HG02678 (cell line): ENCODE data around the gene PIAS4.
"Not testable (repeated sequence)": the region's sequence is repeated elsewhere in the genome, so short reads cannot be mapped to it uniquely, and the experiment has no call there.

Source experiments
- ATAC-seq: cut with Tn5 transposase; IDR thresholded peaks from one replicate; pipeline ENCODE4 v1.9.1; 2021; ENCODE audit warnings: mild to moderate bottlenecking, moderate library complexity; ENCODE audit not compliant: unreplicated experiment

PIAS4 gene

GRCh38 chr19:3990815-3991117 lies 16.8 kb upstream of the PIAS4 start:
- ATAC-seq: no peak

GRCh38 chr19:3995607-3996006 lies 11.9 kb upstream of the PIAS4 start:
- ATAC-seq: no peak

GRCh38 chr19:3998667-3999412 lies 8.7 kb upstream of the PIAS4 start:
- ATAC-seq: not testable (repeated sequence)

GRCh38 chr19:4000798-4001197 lies 6.7 kb upstream of the PIAS4 start:
- ATAC-seq: not testable (repeated sequence)

- ATAC-seq: not testable (repeated sequence)
Measured at GRCh38 chr19:4005436-4005835, 2.1 kb upstream of the PIAS4 start.

GRCh38 chr19:4007836-4008539 lies 452 bp downstream of the PIAS4 start:
- ATAC-seq: no peak

GRCh38 chr19:4009990-4010807 lies 2.7 kb downstream of the PIAS4 start:
- ATAC-seq: no peak

- no peak for ATAC-seq
Measured at GRCh38 chr19:4010808-4011110, 3.2 kb downstream of the PIAS4 start.

GRCh38 chr19:4011430-4011829 lies 3.9 kb downstream of the PIAS4 start:
- not testable (repeated sequence) for ATAC-seq

GRCh38 chr19:4012092-4012974 lies 4.8 kb downstream of the PIAS4 start:
- ATAC-seq: no peak

- no peak for ATAC-seq
Measured at GRCh38 chr19:4012975-4013634, 5.6 kb downstream of the PIAS4 start.

GRCh38 chr19:4013886-4014540 lies 6.5 kb downstream of the PIAS4 start:
- no peak for ATAC-seq

GRCh38 chr19:4014541-4015491 lies 7.3 kb downstream of the PIAS4 start:
- no peak for ATAC-seq

- ATAC-seq: no peak
Measured at GRCh38 chr19:4015705-4016402, 8.3 kb downstream of the PIAS4 start.

- no peak for ATAC-seq
Measured at GRCh38 chr19:4016486-4016885, 8.9 kb downstream of the PIAS4 start.

- no peak for ATAC-seq
Measured at GRCh38 chr19:4016903-4017638, 9.5 kb downstream of the PIAS4 start.

- no peak for ATAC-seq
Measured at GRCh38 chr19:4018140-4018613, 10.6 kb downstream of the PIAS4 start.
